ENCODE results near the gene SEC22C.

SEC22C gene

DNA sequence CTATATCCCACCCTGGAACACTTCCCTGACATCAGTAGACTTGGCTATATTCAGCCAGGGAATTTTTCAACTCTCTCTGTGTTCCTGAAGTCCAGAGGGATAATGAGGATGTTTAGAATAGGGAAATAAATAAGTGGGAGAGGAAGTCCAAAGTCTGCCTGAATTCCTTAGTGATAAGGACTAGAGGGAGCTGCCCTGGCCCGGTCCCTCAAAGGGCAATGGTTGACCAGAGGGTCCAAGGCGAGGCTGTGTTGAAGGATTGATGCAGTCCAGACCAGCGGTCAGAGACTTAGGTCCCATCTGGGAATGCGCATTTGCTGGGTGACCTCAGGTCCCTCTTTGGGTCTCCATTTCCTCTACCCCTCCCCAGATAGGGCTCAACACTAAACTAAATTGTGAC, 71.4 kb downstream of the SEC22C start:
- DNase-seq: no peak

DNA sequence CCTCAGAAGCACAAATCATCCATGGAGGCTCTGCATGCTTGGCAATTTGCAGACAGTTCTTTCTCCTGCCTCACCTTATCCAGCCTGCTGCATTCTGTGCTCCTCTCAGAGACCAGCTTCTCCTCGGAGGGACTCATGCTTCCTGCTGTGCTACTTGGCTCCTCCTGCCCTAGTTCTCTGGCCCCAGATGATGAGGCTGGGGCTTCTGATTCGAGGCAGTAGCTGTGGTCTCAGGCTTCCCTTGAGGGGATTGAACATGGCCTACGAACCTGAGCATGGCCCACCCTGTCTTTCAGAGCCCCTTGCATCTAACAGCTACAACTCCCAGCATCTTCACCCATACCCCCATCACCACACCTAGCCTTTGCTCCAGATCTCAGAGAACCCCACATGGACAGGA, 72.7 kb downstream of the SEC22C start:
- DNase-seq: no peak

DNA sequence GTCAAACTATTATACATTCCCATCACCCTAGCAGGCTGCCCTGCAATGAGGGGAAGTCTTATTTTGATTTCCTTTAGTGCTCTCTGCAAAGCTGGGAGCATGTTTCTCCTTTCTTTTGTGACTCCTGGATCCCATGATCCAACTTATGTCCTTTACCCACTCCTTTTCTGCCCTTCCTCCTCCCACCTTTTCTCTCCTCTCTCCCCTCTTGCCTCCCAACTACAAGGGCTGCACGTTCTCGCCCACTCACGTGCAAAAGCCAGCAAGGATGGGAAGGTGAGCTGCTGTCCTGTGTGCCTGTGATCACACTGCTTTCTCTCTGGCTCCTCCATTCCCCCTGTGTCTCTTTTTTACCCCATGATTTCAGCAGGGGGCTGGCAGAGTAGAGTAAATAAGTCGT, 73.2 kb downstream of the SEC22C start:
- no peak for DNase-seq

DNA sequence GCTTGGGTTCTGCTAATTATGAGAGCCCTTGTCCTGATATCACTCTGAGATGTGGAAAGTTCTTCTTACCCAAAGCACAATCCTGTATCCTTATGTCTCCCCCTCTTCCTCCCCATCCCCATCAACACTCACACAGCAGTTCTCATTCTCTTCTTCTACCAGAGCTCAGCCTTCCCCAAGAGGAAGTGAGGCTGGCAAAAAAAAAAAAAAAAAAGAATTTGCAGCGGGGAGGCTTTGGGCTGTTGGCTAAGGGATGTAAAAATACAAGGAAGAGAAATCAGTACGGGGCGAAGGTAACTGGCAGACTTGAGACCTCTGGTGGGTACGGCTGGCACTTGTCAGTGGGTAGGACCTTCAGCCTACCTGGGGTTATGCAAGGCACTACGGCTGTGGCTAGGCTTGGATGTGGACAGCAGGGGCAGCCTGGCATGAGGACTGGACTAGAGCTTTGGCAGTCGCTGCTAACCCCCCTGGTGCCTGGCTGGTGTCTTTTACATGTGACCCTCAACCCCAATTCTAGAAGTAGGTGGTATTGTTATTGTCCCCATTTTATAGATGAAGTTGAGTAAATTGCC, 73.9 kb downstream of the SEC22C start:
- DNase-seq: no peak

DNA sequence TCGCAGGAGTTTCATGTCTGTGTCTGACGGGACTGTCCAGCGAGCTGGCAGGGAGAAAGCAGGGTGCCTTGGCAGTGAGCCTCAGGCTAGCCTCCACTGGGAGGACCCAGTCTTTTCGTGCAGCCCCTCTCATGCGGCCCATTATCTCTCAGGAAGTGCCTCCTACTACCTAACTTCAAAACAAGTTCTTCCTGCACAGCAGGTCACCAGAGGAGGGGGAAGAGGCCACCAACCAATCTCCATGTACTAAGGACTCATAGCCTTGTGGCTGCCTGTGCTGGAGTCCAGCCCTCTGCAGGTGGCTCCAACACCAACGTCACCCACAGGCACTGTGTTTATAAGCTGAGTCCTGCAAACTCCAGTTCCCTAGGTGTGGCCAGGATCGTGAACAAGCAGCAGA, 74.5 kb downstream of the SEC22C start:
- DNase-seq: no peak

DNA sequence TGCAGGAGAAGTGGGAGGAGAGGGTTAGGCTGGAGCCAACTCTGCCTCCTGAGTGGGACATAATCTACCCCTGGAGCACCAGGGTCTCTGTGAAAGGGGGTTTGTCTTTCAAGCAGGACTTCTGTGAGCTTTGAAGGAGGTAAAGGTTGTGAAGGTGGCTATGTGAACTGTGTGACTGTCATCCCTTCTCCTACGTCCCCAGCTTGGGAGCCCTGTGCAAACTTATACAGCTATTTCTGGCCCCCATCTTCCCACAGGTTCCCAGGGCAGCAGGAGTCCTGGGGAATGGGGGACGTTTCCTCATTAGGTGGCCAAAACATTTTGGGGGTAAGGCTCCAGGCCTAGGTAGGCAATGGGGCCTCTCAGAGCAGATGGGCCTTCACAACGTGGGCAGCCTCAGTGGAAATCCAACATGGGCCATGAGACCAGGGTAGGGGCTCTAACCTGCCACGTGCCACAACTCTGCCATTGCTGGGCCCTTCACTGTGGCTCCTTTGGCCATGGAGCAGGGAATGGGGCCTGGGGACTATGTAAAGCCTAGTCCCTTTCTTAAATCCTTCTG, 75.8 kb downstream of the SEC22C start:
- DNase-seq: no peak

DNA sequence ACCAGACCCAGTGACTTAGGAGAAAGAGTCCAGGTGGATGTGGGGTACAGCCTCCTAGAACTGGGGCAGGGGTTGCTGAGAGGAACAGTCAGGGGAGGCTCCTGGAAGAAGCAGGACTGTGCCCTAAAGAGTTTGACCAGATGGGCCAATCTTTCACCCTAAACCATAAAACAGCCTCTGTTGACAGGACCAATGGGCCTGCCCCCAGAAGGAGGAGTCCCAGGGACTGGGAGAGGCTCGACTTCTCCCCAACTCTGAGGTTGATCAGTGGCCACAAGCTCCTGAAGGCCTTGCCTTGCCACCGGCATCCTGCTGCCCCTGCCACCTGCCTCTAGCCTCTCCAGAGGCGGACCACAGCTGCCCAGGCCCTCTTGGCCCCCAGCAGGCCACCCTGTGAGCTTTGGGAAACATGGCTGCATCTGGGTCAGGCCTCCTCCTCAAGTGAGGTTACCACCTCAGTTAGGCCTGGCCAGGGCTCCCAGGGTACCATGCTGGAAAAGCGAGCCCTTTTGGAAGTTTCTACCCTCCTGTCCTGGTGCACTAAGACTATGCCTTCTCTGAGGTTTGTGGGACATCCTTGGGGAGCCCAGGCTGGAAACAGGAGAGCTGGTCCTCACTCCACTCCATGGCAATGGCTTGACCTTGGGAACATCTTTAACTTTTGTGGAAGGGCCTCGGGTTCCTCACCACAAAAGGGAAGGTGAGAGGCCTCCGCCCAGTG, 76.5 kb downstream of the SEC22C start:
- DNase-seq: no peak

DNA sequence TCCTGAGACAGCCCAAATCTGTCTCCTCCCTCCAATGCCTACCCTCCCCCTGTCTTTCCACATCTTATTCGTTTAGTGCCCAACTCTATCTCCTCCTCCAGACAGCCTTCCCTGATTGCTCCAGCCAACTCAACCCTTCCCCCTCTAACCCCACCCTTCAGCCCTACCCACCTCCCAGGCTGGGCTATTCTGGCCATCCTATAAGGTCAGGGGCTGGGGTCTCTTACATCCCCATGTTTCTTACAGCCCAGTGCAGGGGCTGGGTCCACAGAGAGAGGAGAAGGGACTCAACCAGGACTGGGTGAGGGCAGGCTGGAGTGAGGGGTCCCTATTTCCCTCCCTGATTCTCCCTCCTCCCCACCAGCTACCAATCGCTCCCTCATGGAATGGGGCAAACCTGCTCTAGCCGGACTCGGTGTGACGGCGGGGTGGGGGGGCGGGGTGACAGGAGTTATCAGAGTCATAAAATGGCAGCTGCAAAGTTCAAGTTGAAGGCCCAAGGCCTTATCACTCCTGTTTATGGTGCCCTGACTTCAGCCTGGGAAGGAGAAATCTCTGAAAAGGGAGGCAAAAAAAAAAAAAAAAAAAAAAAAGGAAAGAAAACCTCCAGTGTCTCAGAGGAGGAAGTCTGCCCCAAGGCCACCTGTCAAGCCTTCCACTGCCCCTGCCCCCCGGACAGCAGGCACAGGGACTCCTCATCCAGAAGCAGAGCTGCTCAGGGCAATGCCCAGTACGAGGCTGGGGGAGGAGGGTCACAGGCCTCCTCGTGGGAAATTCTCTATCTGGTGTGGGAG, 77.2 kb downstream of the SEC22C start:
- no peak for DNase-seq

DNA sequence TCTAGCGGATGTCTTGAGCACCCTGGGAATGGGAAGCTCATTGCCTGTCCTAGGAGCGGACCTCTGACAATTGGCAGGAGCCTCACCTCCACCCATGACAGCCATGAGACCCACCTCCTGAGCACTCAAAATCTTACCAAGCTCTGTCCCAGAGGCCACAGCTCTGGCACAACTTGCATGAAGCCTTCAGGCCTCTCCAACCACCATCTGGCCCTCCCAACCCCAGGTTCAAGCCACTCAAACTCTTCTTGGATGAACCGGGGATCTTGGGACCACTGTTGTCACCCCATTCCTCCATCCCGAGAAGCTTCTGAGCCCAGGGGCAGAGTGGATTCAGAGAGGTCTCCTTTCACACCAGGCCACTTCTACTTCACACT, 77.8 kb downstream of the SEC22C start:
- DNase-seq: no peak

DNA sequence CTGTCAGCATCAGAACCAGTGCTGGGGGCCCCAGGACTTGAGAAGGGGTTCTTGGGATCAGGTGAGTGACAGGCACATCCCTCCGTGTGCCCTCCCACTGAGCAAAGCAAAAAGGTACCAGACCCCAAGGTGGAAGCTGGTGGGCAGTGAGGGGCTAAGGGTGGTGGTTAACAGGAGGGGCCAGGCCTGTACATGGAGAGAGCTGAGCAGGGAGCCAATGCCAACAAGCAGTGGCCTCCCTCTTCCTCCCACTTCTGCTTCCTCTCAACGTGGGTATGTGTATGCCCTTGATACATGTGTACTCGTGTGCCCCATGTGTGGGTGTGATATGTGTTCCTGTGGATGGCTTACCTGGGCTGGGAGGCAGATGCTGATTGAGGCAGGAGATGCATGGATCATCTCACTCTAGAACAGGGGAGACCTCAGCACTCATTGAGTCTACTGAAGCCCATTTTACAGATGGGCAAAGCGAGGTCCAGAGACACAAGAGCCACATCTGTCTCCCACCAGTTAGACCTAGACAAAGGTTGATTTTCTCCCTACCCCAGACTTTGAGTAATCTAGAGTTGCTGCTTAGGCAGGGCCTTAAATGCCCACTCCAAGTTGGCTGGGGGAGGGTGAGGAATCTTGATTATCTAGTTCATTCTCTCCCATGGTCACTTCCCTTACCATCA, 78.4 kb downstream of the SEC22C start:
- DNase-seq: no peak

DNA sequence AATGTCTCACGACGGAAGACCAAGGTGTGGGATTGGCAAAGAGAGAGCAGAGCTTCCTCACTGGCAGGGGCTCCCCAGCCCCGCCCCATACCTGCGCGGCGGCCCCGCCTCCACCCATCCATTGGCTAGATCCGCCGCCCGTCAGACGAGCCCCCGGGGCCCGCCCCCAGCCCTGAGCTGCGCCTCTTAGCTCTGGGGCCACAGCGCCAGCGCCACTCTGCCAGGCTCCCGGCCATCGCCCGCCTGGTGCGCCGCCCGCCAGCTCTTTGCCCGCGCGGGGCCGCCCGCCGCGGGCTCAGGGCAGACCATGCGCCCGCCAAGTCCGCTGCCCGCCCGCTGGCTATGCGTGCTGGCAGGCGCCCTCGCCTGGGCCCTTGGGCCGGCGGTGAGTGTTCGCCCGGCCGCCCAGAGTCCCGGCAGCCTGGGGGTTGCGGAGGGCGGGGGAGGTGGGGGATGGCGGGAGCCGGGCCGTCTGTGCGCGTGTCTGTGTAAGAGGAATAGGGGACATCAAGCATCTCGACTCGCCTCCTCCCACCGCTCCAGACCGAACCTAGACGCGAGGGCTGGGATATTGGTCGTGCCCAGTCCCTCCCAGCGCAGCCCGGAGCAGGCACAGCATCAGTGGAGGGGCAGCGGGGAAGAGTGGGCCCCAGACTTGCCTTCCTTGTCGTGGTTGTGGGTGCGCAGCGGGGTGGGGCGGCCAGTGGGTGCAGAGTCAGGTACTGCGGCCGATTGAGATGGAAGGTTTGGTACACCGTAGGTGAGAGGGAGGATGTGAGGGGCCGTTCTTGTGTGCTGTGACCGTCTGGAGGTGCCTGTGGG, 79.1 kb downstream of the SEC22C start, which contains the start of gene VIPR1:
Gene VIPR1 (plus strand): TSS at position 215 of the 822 bp plus-strand sequence. CDS start 93 bp downstream, at position 308.
- no peak for DNase-seq

DNA sequence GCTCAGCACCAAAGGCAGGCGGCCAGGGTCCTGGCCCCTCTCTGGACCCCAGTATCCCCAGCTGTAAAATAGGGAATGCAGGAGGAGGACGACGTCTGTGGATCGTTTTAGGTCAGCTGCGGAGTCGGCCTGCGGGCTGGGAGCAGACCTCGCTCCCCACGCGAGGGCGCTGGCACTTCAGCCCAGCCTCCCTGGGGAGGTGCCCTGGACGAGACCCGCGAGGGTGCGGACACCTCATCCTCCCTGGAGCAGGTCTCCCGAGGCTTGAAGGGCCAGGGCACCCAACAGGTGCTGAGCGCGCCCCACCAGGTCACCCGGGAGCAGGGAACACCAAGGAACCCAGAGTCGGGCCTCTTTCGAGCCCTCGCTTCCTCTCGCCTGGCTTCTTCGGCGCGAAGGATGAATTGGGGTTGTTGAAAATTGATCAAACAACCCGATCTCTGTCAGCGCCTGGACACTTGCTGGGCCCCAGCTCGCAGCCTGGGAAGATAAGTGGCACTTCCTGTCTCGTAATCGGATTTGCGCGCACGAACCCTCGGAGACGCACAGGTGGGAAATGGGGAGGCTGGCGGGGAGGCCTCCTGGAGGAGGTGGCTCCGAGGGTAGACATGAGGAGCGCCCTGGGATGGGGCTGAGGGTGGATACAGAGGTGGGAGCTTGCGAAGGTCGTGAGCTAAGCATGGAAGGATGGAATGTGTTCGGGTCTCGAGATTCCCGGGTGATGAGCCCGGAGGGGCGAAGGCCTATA, 79.9 kb downstream of the SEC22C start:
- peak; percentile 5 for DNase-seq

DNA sequence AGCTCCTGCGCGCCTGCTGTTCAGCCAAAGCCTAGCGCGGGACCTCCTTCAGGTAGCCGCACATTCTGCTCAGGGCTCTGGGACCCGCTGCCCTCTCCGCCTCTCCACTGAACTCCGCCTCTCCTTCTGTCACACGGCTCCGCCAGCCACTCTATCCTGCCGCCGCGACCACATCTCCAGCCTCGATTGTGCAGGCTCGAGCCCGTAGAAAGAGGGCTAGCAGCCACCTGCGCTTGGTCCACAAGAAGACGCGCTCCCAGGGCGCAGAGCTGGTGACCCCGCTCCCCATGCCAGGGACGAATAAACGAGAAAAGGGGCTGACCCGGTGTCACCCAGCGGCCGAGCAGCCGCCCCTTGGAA, 80.5 kb downstream of the SEC22C start:
- no peak for DNase-seq

DNA sequence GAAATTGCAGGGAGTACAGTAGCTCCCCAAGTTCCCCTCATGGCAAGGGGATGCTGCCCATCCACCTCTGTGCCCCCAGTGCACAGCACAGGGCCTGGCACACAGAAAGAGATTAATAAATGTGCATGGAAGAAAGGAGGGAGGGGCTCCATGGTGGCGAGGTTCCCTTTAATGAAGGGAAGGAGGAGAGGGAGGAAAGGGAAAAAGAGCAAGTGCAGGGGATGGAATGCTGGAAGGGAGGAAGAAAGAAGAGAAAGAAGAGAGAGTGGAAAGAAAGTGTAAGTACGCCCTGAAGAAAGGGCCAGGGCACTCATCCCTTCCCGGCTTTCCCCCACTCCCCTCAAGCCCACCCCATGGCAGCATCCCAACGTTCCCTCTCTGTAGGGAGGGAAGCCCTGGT, 80.9 kb downstream of the SEC22C start:
- DNase-seq: no peak

DNA sequence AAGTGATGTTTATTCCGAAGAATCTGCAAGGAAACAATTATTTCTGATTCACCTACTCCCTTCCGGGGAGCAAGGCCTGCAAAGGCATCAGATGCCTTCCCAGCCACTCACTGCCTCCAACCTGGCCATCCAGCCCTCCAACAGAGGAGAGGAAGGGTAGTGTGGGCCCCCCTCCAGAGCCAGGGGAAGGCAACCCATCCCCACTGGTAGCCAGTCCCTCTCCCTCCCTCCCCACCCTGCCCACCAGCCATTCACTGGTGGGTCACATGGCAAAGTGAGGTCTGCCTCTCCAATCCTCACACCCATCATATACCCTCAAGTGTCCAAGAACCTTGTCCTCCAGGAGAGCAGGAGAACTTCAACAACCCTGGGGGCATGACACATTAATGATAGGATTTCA, 81.7 kb downstream of the SEC22C start:
- DNase-seq: no peak

DNA sequence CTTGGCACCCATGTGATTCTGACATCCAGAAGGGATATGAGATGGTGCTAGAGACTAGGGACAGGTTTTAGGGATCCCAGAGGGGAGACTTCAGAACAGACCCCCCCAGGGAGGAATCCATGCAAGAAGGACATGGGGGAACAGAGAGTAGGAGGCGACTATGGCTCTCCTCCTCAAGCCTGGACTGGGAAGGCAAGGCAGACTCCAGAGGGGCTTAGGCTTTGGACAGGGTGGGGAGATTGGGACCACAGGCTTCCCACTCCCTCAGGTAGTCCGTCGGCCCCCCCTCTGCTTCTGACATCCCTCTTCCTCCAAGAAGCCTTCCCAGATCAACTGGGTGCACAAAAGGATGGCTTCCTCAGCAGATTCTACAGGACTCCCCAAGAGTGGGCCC, 82.3 kb downstream of the SEC22C start:
- DNase-seq: no peak

DNA sequence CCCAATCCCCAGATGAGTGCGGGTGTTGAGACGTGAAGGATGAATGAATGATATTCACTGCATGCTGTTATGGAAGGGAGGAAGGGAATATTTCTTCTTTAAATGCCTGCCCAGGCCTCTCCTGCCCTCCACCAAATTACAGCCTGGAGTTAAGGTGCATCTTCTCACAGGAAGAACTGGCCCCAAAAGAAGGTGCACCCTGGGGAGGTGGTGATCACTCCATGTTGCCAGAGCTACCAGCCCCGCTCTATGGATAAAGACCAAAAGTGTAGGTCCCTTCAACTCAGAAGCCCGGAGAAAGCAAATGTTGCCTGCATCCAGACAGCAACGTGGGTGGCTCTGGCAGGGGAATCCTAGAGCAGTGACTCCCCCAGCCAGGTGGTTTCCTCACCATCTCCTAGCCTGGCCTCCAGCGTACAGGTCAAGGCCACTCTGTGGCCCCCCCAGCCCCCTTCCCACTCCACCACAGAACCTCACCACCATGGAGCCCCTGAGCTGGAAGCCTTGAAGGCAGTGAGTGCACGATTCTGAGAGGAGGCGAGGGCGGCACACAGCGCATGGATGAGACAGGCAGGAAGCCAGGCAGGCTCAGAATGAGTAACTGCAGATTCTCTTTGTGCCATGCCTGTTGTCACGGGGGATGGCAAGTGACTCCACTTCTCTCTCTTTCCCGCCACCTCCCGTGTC, 82.8 kb downstream of the SEC22C start:
- no peak for DNase-seq

DNA sequence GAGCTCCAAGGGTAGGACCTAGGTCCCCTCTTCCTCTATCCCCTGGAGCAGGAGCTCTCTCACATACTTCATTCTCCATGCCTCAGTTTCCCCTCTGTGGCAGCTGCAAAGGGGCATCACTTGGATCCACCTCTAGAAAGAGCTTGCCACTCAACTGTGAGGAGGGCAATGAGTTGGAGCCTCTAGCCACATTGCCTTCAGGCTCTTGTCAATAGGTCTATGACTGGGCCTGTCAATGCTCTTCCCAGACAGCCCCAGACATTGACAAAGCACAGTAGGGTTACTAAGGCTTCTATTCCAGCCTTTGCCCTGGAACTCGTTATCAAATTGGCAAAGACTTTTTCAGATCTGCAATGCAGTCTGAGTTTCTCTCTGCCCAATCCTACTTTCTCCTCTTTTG, 83.7 kb downstream of the SEC22C start:
- no peak for DNase-seq
